Activated CD4-positive, alpha-beta T cell treated with anti-CD3 and anti-CD28 coated beads for 48 hours (primary cell): ENCODE results near the gene POLR1D.

ENCODE experiments used
- DNase-seq: peaks from one replicate; pipeline ENCODE4 v3.0.0-alpha.2; 2020

The POLR1D gene, protein sequence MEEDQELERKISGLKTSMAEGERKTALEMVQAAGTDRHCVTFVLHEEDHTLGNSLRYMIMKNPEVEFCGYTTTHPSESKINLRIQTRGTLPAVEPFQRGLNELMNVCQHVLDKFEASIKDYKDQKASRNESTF

DNA sequence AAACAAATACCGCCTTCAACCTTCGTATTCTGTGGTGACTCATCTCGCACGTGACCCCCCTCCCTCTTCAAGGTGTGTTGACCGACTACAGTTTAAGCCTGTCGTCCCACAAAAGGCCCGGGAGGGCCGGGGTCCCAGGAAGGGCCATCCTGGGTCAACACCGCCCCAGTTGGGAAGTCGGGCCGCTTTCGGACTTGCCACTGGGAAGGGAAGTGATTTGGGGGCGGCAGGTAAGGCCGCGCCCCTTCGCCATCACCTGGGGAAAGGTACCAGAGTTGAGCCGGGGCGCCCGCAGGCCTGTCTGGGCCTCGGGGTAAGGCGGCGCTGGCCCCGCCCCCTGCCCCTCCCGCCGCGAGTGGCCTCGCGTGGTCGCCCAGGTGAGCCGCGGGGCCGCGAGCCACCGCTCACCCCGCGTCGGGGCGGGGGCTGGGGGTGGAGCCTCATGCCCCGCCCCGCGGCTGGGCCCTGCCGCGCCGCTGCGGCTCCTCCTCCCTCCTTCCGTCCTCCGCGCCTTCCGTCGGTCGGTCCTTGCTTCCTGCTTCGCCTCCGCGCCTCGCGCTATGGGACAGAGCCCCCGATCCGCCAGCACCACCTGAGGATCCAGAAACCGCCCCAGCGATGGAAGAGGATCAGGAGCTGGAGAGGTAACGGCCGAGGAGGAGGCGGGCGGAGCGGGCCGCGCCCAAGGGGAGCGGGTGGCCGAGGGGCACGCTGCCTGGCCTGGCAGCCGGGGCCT is at the start of gene POLR1D:
POLR1D (plus strand) TSS at position 527 of the 736 bp plus-strand sequence; CDS start at position 619, 92 bp downstream.
- peak; percentile 84 for DNase-seq

- no peak for DNase-seq
These were observed 49.3 kb upstream of the POLR1D start for GRCh38 chr13:27572234-27572901.

DNA sequence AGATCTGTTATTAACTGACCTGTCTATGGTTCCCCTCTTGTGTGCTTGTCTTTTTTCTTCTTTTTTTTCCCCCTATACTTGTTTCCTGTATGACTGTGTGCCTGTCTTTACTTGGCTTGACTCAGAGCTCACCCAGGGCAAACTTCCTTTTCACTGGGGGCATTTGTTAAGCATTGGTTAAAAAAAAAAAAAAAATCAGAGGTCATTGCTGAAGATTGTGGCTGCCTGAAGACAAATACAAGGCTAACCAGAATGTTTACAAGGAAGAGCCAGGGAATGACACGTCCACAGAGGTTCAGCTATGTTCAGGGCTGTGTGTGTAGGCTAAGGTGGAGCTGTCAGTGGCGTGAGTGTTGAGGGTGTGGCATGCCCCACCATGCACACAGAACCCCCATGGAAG is 48.4 kb upstream of the POLR1D start:
- DNase-seq = no peak

DNA sequence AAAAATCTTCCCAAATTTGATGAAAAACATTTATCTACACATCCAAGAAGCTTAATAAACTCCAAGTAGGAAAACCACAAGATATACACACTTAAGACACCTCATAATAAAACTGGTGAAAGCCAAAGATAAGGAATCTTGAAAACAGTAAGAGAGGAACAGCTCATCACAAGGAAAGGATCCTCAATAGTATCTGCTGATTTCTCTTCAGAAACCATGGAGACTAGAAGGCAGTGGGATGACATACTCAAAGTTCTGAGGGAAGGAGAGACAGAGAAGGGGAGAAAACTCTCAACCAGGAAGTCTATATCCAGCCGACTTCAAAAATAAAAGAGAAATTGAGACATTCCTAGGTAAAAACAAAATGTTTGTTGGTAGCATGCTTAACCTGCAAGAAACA is 47.0 kb upstream of the POLR1D start:
- DNase-seq = no peak

DNA sequence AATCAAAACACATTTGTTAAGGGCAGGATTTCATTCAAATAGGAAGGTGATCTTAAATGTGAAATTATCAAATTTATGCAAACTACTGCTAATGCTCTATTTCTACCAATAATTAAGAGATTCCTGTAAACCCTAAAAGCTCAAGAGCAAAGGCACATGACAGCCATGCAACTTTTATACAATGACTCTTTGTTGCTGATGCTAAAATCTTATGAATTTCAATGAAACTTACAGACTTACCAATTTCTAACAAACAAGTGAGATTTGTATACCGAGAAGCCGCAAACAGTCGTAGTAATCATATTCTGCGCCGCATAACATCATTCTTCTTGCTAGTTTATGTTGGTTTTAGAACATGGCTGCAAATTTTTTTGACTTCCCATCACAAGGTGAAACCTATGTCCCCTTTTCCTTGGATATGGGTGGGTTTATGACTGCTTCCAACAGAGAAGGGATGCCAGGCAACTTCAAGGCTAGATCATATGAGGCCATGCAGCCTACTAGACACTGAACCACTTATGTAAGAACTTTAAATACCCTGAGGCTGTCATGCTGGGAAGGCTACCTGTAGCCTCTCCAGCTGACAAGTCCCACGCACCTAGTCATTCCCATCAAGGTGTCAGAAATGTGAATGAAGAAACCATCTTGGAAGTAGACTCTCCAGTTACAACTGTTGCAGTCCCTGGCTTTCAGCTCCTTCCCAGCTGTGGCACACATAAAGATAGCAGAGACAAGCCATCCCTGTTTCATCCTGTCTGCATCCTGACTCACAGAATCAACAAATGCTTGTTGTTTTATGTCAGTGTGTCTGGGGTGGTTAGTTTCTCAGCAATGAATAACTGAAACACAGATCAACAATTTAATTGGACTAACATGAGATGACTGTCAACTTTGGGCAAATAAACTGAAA is 43.3 kb upstream of the POLR1D start:
- no peak for DNase-seq

- no peak for DNase-seq
These were observed 38.0 kb upstream of the POLR1D start for GRCh38 chr13:27583645-27584044.

DNA sequence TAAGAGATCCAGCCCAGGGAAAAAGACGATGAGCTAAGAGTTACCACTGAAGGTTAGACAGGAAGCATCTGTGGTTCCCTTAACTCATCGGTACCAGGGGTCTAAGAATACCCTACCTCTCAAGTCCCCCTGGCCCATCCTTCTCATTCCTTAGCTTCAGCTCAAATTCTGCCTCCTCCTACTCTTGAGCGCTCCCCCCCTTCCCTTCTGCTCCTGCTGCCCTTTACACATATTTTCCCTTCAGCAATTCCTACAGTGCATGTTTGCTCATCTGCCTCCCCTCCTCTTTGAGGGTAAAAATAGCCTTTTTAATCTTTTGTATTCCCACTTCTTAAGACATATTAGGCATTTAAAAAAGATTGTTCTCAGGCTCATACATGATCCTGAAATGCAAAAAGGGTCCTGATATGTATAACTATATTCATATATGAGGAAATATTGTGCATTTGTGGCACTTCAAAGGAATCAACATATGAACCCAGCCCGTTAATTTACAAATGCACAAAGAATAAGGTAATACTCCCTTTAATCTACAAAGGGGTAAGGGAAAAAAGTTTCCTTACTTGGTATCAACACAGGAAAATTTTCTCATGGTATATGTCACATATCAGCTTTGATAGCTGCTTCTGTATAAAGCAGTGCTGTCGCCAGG is 34.5 kb upstream of the POLR1D start:
- no peak for DNase-seq

DNA sequence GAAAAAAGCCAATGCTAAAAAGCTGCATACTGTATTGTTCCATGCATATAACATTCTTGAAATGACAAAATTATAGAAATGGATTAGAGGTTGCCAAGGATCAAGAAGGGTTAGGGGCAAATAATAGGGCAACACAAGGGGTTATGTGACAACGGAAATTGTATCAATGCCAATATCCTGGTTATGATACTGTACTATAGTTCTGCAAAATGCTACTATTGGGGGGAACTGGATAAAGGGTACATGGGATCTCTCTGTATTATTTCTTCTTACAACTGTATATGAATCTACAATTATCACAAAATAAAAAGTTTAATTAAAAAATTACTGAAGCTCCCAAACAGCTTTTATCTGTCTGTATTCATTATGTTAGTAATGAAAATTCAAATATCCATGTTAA is 33.3 kb upstream of the POLR1D start:
- no peak for DNase-seq

DNA sequence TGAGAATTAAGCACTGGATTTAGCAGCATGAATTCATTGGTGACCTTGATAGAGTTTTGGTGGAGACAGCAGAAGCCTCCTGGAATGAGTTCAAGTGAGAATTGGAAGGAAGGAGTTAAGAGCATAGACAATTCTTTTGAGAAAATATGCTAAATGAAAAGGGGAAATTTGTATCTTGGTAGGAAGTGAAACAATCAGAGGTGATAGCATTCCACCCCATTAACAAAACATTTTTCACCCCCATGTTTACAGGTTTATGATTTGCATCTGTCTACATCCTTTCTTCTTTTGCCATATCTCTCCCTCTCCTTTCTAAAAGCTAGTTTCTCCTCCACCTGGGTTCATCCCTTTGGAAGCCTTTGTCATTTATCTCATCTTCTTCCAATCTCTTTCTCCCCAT is 28.8 kb upstream of the POLR1D start:
- DNase-seq = no peak

GRCh38 chr13:27593267-27593666 is 28.4 kb upstream of the POLR1D start:
- no peak for DNase-seq

DNA sequence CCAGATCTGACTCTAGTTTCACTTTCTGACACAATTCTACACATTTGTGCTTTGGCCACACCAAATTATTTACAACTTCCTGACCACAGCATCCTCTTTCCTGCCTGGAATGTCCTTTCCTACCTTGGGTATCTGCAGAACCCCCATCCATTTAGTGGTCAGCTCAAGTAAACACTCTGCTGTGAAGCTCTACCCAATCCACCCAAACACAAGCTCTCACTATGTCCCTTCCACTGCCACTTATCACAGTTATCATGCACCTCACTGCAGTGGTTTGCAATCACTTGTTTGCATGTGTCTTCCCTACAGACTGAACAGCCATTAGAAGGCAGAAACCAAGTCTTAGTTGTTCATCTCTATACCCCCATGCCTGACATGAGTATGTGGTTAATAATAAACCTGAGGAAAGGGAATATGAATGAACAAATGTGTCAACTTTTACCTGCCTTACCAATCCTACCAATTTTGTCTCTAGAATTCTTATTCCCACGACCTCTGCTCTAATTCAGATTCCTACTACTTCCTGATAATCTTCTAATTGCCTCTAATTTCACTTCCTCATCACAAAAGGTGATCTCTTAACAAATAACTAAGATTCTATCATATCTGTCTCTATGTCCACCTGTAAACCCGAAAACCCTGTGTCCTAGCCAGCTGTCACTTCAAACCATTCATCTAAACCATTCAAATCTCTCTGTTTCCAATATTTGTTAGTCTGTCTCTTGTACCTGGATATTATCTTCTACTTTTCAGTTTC is 26.5 kb upstream of the POLR1D start:
- DNase-seq = no peak

- no peak for DNase-seq
These were observed 22.6 kb upstream of the POLR1D start for GRCh38 chr13:27599096-27599495.

GRCh38 chr13:27599845-27600553 is 21.7 kb upstream of the POLR1D start:
- DNase-seq = no peak

DNA sequence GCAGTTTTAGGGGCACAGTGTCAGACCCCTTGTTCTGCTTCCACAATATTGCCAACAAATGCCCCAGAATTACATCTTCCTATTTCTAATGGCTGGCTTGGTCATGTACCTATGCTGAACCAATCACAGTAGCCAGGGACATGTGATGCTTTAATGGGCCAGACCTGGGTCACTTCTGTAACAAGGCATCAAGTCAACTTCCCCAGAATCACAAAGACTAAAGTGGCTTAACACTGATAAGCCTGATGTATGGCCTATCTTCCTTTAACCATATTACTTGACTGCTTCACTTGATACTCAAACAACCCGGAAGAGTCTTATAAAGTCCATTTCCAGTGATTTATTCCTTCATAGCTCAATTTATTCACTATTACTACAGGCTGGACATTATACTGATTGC is 21.0 kb upstream of the POLR1D start:
- DNase-seq = no peak

GRCh38 chr13:27601208-27601607 is 20.5 kb upstream of the POLR1D start:
- DNase-seq = no peak

- no peak for DNase-seq
These were observed 19.9 kb upstream of the POLR1D start for GRCh38 chr13:27601803-27602202.

DNA sequence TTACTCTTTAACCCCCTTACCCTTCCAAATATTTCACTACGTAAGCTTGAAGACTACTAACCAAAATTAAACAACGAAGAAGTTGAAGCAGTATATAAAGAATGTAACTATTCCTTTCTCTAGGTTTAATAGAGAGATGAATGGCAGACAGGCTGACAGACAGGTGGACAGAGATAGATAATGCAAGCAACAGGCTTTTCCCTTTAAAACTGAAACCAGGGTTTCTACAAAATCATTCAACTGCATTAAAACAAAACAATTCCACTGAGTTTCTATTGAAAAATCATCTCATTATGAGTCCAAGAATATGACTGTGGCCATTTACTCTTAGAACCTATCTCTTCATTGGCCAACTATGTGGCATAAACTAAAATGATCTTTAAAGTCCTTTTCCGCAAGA is 16.6 kb upstream of the POLR1D start:
- DNase-seq = no peak

- DNase-seq = no peak
These were observed 16.0 kb upstream of the POLR1D start for GRCh38 chr13:27605610-27606200.

- no peak for DNase-seq
These were observed 14.6 kb upstream of the POLR1D start for GRCh38 chr13:27607125-27607524.

- no peak for DNase-seq
These were observed 8.1 kb upstream of the POLR1D start for GRCh38 chr13:27613628-27614027.

DNA sequence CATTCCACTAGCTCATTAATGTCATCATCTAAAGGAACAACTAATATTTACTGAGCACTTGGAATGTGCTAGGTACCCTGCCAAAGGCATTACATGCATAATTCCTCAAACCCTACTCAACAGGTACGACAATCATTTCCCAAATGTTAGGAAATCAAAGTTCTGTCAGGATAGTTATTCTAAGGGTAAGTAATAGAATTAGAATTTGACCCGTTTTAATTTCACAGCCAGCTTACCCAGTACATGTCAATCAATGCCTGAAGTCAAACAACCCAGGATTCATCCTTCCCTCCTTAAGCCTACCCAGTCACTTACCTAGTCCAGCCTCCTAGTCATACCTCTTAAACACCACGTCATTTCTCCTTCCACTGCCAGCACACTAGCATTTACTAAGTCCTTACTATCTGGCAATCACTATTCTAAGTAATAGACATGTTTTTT is 3.8 kb upstream of the POLR1D start:
- DNase-seq = no peak
